Measurements from ENCODE around the gene MRPL17. TPM values are rescaled to one million over a fixed set of nuclear protein-coding genes. Genes with fewer than 3 reads are reported as not detected.
A peak's percentile ranks its signal among the peaks of the same experiment; 100 is the strongest.
"Not testable (repeated sequence)": the region's sequence is repeated elsewhere in the genome, so short reads cannot be mapped to it uniquely, and the experiment has no call there.

MRPL17 gene
- total RNA-seq, 1 experiment from 2014 or later = 77.1 TPM

DNA sequence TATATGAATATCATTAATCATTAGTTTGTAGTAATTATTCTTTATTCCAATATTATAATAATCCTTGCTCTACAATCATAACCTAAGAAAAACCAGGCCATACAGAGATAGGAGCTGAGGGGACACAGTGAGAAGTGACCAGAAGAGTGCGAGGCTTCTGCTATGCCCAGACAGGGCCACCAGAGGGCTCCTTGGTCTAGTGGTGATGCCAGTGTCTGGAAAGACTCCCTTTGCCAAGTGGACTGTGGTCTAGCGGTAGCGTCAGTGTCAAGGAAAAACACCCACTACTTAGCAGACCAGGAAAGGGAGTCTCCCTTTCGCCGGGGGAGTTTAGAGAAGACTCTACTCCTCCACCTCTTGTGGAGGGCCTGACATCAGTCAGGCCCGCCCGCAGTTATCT, 28.4 kb upstream of the MRPL17 start:
- TF ChIP-seq, protein P1, sequence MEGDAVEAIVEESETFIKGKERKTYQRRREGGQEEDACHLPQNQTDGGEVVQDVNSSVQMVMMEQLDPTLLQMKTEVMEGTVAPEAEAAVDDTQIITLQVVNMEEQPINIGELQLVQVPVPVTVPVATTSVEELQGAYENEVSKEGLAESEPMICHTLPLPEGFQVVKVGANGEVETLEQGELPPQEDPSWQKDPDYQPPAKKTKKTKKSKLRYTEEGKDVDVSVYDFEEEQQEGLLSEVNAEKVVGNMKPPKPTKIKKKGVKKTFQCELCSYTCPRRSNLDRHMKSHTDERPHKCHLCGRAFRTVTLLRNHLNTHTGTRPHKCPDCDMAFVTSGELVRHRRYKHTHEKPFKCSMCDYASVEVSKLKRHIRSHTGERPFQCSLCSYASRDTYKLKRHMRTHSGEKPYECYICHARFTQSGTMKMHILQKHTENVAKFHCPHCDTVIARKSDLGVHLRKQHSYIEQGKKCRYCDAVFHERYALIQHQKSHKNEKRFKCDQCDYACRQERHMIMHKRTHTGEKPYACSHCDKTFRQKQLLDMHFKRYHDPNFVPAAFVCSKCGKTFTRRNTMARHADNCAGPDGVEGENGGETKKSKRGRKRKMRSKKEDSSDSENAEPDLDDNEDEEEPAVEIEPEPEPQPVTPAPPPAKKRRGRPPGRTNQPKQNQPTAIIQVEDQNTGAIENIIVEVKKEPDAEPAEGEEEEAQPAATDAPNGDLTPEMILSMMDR (IDR thresholded peaks at IDR 0.05) = peak; percentile 36; the same call in 1 of the 2 replicates
- peaks cover 39% of the 10 kb centered on the region for H3K9me3 Mint-ChIP-seq
- CTCF ChIA-PET = interaction anchor here (1.0 kb wide), 1 partner anchor 43 kb away, joined by 3 read pairs; no protein-coding TSS in a partner anchor
- H3K4me1 Mint-ChIP-seq, H3K4me3 Mint-ChIP-seq, H3K27ac Mint-ChIP-seq, POLR2A ChIA-PET: not testable (repeated sequence)
- peaks cover 11% of the 10 kb centered on the region for H3K36me3 Mint-ChIP-seq
- 0 out of 2 replicates have a peak, but pooled peaks have one; percentile 34 for ATAC-seq
- peaks cover 32% of the 10 kb centered on the region for H3K27me3 Mint-ChIP-seq (ENCODE audit: low read depth)
- peak; percentile 74 for DNase-seq (ENCODE audit: low spot score)

DNA sequence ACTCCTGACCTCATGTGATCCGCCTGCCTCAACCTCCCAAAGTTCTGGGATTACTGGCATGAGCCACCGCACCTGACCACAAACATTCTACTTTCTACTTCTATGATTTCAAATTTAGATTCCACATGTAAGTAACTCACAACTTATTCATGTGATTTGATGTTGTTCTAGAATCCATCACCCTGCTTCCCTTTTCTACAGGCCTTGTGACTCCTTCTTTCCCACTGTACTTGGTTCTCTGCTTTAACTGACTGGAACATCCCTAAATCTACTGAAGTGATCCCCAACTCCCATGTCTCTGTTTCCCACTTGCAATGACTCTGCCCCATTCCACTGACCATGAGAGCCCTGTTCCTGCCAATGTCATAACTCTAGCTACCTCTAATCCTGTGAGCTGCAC, 25.7 kb upstream of the MRPL17 start:
- ChIA-PET POLR2A (no interaction called here), CTCF (no interaction called here)
- H3K4me1 Mint-ChIP-seq = no peaks in the 10 kb centered on the region
- TF ChIP-seq, protein P2, sequence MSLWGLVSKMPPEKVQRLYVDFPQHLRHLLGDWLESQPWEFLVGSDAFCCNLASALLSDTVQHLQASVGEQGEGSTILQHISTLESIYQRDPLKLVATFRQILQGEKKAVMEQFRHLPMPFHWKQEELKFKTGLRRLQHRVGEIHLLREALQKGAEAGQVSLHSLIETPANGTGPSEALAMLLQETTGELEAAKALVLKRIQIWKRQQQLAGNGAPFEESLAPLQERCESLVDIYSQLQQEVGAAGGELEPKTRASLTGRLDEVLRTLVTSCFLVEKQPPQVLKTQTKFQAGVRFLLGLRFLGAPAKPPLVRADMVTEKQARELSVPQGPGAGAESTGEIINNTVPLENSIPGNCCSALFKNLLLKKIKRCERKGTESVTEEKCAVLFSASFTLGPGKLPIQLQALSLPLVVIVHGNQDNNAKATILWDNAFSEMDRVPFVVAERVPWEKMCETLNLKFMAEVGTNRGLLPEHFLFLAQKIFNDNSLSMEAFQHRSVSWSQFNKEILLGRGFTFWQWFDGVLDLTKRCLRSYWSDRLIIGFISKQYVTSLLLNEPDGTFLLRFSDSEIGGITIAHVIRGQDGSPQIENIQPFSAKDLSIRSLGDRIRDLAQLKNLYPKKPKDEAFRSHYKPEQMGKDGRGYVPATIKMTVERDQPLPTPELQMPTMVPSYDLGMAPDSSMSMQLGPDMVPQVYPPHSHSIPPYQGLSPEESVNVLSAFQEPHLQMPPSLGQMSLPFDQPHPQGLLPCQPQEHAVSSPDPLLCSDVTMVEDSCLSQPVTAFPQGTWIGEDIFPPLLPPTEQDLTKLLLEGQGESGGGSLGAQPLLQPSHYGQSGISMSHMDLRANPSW (CRISPR knock-in tag; conservative IDR thresholded peaks at IDR 0.05; ENCODE audit: low read depth) = no peak
- TF ChIP-seq, protein P3, sequence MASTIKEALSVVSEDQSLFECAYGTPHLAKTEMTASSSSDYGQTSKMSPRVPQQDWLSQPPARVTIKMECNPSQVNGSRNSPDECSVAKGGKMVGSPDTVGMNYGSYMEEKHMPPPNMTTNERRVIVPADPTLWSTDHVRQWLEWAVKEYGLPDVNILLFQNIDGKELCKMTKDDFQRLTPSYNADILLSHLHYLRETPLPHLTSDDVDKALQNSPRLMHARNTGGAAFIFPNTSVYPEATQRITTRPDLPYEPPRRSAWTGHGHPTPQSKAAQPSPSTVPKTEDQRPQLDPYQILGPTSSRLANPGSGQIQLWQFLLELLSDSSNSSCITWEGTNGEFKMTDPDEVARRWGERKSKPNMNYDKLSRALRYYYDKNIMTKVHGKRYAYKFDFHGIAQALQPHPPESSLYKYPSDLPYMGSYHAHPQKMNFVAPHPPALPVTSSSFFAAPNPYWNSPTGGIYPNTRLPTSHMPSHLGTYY (CRISPR knock-in tag; IDR thresholded peaks at IDR 0.05) = no peak
- TF ChIP-seq FOXJ3 (CRISPR knock-in tag; IDR thresholded peaks at IDR 0.05; ENCODE audit: borderline replicate concordance) = no peak
- TF ChIP-seq, protein P4, sequence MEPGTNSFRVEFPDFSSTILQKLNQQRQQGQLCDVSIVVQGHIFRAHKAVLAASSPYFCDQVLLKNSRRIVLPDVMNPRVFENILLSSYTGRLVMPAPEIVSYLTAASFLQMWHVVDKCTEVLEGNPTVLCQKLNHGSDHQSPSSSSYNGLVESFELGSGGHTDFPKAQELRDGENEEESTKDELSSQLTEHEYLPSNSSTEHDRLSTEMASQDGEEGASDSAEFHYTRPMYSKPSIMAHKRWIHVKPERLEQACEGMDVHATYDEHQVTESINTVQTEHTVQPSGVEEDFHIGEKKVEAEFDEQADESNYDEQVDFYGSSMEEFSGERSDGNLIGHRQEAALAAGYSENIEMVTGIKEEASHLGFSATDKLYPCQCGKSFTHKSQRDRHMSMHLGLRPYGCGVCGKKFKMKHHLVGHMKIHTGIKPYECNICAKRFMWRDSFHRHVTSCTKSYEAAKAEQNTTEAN (CRISPR knock-in tag; IDR thresholded peaks at IDR 0.05) = no peak
- no peak for TF ChIP-seq PRRX2 (CRISPR knock-in tag; IDR thresholded peaks at IDR 0.05)
- TF ChIP-seq ZNF121 (CRISPR knock-in tag; IDR thresholded peaks at IDR 0.05) = no peak
- no peak for TF ChIP-seq GTF2I (CRISPR knock-in tag; conservative IDR thresholded peaks at IDR 0.05)
- TF ChIP-seq, protein P5, sequence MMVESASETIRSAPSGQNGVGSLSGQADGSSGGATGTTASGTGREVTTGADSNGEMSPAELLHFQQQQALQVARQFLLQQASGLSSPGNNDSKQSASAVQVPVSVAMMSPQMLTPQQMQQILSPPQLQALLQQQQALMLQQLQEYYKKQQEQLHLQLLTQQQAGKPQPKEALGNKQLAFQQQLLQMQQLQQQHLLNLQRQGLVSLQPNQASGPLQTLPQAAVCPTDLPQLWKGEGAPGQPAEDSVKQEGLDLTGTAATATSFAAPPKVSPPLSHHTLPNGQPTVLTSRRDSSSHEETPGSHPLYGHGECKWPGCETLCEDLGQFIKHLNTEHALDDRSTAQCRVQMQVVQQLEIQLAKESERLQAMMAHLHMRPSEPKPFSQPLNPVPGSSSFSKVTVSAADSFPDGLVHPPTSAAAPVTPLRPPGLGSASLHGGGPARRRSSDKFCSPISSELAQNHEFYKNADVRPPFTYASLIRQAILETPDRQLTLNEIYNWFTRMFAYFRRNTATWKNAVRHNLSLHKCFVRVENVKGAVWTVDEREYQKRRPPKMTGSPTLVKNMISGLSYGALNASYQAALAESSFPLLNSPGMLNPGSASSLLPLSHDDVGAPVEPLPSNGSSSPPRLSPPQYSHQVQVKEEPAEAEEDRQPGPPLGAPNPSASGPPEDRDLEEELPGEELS (CRISPR knock-in tag; IDR thresholded peaks at IDR 0.05) = no peak
- TF ChIP-seq, protein P6, sequence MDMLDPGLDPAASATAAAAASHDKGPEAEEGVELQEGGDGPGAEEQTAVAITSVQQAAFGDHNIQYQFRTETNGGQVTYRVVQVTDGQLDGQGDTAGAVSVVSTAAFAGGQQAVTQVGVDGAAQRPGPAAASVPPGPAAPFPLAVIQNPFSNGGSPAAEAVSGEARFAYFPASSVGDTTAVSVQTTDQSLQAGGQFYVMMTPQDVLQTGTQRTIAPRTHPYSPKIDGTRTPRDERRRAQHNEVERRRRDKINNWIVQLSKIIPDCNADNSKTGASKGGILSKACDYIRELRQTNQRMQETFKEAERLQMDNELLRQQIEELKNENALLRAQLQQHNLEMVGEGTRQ (CRISPR knock-in tag; IDR thresholded peaks at IDR 0.05) = no peak
- no peak for TF ChIP-seq ELF4 (CRISPR knock-in tag; IDR thresholded peaks at IDR 0.05; ENCODE audit: low read depth)
- TF ChIP-seq CREB1 (CRISPR knock-in tag; IDR thresholded peaks at IDR 0.05) = no peak
- no peak for TF ChIP-seq ZNF138 (CRISPR knock-in tag; conservative IDR thresholded peaks at IDR 0.05)
- peaks cover 17% of the 10 kb centered on the region for H3K9me3 Mint-ChIP-seq
- DNase-seq (ENCODE audit: low spot score) = no peak
- no peak for ATAC-seq
- no peak overlapping the region for H3K4me3 Mint-ChIP-seq
- H3K36me3 Mint-ChIP-seq = peaks cover 11% of the 10 kb centered on the region
- H3K27ac Mint-ChIP-seq = no peak overlapping the region
- H3K27me3 Mint-ChIP-seq (ENCODE audit: low read depth) = peaks cover 12% of the 10 kb centered on the region
